SK-N-DZ (cell line): ENCODE measurements around the gene RNF181.
A peak's percentile ranks its signal among the peaks of the same experiment; 100 is the strongest.
"Not testable (repeated sequence)": the region's sequence is repeated elsewhere in the genome, so short reads cannot be mapped to it uniquely, and the experiment has no call there.

Experiments used
- DNase-seq: peaks from one replicate; pipeline ENCODE4 v3.0.0-alpha.2; 2015; ENCODE audit warnings: low spot score

RNF181 gene

GRCh38 chr2:85596026-85596333, 435 bp downstream of the RNF181 start:
- DNase-seq: no peak

- DNase-seq: no peak
Measured at GRCh38 chr2:85596486-85597143, 1.1 kb downstream of the RNF181 start.

- DNase-seq: no peak
Measured at GRCh38 chr2:85597241-85597640, 1.7 kb downstream of the RNF181 start.

- no peak for DNase-seq
Measured at GRCh38 chr2:85598594-85599340, 3.2 kb downstream of the RNF181 start.

- no peak for DNase-seq
Measured at GRCh38 chr2:85599468-85600234, 4.1 kb downstream of the RNF181 start.

GRCh38 chr2:85600235-85600575, 4.7 kb downstream of the RNF181 start:
- DNase-seq: no peak

- DNase-seq: no peak
Measured at GRCh38 chr2:85600951-85601770, 5.6 kb downstream of the RNF181 start.

- DNase-seq: no peak
Measured at GRCh38 chr2:85601771-85602475, 6.4 kb downstream of the RNF181 start.

GRCh38 chr2:85602476-85603234, 7.1 kb downstream of the RNF181 start, which contains the start of gene TMEM150A:
TMEM150A (minus strand) TSS chr2:85602698; CDS start chr2:85601948, 750 bp downstream.
- peak; percentile 88 for DNase-seq

GRCh38 chr2:85604133-85604444, 8.5 kb downstream of the RNF181 start:
- not testable (repeated sequence) for DNase-seq

GRCh38 chr2:85604568-85605339, 9.2 kb downstream of the RNF181 start:
- DNase-seq: no peak

GRCh38 chr2:85605406-85606115, 10.0 kb downstream of the RNF181 start:
- no peak for DNase-seq

GRCh38 chr2:85606116-85606455, 10.5 kb downstream of the RNF181 start:
- DNase-seq: no peak

- DNase-seq: no peak
Measured at GRCh38 chr2:85607268-85608215, 12.0 kb downstream of the RNF181 start.

- DNase-seq: no peak
Measured at GRCh38 chr2:85611217-85611704, 15.7 kb downstream of the RNF181 start.

- peak; percentile 91 for DNase-seq
Measured at GRCh38 chr2:85611705-85612587, 16.4 kb downstream of the RNF181 start, which contains the start of gene C2orf68. C2orf68 (minus strand) TSS chr2:85612066; CDS start chr2:85611984, 82 bp downstream.
